Left forelimb (tissue), 1 donor: ENCODE results near the gene PAX7.

ENCODE experiments used
- DNase-seq: peaks from one replicate; pipeline ENCODE4 v3.0.0-alpha.2; 2018; ENCODE audit warnings: low spot score

Gene PAX7

DNA sequence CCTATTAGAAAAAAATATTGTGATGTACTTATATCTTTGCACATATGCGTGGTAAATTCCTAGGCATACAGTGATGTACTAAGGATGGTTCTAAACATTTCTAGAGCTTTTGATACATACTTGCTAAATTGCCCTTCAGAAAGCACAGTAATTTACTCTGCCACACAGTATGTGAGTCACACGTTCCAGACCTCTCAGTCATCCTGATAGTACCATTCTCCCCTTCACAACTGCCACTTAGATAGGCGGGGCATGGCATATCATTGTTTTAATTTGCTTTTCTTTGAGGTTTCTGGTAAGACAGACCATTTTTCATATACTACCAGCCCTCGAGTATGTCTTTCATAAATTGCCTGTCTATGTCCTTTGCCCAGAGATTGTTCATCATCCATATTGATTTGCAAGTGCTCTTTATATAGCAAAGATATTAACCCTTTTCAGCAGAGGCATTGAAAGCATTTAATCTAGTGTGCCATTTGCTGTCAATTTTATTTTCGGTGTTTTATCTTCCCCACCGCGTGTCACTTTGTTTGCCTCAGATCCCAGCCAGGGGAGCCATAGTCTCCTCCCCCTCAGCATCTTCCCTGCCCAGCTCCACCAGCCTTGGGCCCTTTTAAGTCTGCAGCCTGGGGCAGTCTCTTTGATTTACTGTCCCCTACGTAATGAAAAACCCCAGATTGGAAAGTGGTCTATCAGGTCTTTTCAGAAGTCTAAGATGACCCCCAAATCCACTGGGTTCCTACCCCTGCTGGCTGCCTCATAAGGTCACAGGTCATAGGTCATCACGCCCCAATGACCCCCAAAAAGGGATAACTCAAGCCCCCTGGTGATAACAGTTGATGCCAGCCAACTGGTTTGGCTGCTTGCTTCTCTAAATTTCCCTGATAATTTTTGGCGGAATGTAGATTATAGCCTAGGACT is 11.8 kb upstream of the PAX7 start:
- DNase-seq: no peak

DNA sequence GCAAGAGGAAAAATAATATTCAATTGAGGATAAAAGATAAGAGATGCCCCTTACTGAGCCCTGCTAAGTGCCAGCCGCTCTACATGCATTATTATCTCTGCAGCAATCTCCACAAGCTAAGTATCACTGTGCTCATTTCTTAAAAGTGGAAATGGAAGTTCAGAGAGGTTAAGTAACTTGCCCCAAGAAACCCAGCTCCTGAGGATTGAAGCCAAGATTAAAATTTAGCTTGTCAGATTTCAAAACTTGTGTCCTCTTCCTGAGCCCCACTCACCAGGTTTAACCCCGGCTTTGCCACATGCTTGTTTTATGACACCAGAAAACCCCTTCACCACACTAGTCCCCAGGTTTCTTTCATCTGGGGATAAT is 11.2 kb upstream of the PAX7 start:
- no peak for DNase-seq

DNA sequence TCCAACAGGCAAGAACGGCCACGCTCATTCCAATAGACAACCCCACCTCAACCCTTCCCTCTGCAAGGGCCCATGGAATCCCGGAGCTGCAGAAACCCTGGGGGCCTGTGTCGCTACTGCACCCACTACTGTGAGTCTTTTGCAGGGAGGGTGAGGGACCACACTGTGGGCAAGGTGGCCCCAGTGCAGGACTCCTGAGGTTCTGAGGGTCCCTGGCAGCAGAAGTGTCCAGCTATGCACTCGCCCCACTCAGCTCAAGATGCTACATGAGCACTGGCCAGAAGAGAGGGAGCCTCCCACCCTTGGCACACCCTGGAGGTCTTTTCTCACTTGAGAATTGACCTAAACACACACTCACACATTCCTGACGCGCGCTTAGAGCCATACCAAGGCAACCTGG is 2.1 kb upstream of the PAX7 start:
- DNase-seq: no peak

DNA sequence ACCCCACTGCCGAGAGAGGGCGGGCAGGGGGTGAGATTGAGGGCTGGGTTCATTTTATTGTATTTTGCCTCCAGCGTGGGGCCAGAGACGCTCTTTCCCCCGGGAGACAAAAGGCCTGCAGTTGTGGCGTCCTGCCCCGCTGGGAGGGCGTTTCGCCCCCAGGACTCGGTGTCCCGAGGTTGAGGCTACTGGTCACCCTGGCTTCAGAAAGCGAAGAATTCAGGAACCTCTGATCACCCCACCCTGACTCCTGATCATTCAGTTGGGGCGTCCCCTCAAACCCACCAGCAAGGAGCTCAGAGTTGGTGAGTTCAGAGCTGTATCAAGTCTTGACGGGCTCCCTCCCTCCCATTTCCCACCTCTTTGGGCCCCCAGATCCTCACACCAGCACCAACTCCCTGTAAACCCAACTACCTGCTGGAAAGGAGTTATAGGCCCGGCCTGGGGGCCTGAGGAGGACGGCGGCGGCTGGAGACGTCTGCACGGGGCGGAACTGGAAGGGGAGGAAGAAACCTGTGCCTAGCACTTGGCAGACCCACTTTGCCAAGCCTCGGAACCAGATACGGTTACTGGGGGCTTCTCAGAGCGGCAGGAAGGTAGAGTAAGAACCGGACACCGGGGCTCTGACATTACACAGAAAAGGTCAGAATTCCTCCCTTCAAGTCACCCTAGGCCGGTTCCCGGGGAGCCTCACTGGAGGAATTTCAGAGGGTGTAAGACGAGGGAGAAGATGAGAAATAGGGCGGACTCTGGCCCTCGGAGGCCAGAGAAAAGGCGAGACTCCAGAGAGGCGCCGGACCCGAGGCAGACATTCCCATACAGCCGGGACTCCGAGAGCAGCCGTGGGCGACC is 761 bp upstream of the PAX7 start:
- no peak for DNase-seq

DNA sequence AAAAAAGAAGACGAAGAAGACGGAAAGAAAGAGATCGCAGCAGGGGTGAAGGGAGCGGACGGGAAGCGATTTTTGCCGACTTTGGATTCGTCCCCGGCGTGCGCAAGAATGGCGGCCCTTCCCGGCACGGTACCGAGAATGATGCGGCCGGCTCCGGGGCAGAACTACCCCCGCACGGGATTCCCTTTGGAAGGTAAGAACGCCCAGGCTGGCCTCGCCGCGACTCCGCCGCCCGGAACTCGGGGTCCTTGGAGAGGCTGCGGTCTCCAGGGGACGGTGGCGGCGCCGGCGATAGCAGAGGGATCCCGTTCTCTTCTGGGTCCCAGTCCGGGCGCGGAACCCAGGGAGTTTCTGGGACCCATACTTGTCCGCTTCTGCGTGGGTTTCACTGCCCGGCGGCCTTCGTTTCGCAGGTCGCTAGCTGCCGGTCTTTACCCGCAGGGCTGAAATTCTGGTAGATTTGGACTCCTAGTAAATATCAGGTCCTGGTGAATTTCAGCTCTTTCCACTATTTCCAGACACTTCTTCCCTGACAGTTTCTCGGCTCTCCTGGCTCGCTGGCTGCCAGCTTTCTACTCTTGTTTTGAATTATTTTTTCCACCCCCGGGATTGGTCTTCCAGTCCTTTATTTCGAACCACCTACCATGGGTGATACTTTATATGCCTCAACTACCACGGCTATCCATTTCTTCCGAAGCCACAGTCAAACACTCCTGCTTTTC is 1.0 kb downstream of the PAX7 start:
- no peak for DNase-seq

DNA sequence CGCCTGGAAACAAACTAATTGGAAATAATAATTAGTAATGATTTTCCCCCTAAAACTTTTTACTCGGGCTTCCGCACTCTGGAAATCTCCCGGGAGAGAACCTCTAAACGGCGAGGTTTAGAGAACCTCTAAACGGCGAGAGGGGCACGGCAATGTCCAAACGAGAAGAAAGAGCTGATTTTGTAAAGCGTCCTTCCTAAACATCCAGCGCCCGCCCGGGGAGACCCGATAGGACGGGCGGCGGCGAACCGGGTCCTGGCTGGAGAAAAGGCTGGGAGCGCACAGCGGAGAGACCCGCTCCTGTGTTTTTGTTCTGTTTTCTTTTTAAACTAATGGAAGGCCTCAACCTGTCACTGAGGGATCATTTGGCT is 1.6 kb downstream of the PAX7 start:
- no peak for DNase-seq

DNA sequence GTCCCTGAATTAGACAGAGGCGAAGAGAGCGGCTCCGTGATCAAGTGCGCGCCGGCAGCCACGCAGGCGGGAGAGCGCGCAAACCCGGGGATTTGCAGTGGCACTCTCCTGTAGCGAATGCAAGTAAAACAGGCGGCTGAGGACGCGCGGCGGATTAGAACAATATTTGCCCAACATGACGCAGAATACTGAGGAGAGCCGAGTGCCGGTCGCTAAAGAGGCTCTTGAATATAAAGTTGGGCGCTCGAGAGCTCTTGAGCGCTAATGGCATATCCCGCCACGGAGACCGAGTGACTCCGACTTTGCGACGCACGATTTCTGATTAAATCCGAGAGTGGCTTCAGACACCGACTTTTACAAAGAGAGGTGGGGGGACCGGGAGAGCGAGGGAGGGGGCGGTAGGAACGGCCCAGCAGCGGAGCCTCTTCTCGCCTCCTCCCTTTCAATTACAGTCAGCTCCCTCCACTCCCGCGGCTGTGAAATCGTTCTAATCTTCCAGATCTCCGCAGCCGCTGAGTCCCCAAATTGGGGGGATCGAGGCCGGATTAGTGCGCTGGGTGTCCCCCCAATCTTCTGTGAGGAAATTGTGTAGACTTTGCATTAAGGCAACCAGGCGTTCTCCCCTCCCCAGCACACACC is 2.3 kb downstream of the PAX7 start:
- DNase-seq: no peak

DNA sequence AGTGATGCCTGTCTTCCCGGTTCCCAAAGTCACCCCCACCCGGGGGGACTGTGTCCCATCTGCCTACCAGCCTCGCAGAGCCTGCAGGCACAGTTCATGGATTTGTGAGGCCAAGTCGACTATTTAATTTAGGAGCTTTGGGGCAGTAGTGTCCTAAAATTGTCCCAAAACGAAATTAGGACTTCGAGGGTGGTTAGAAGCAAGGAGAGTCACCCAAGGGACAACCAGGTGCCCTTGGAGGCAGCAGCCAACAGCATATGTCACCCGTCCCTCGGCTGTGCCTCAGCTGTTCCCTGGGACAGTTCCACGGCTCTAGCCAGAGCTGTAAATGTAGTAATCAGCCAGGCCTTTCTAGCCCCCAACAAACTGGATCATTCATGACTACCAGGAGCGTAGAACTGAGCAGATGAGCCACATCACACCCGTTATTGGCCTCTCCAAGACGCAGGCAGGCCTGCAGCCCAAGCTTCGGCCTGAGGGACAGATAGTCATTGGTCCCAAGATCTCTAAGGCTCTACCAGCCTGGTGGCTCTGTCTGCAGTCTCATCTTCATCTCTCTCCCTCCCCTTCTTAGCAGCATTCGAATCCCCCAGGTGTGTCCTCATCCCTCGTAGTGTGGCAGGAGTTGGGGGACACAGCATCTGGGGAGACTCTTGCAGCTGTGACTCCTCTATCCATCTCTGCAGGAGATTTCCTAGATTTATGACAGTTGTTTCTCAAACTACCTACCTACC is 2.9 kb downstream of the PAX7 start:
- no peak for DNase-seq

DNA sequence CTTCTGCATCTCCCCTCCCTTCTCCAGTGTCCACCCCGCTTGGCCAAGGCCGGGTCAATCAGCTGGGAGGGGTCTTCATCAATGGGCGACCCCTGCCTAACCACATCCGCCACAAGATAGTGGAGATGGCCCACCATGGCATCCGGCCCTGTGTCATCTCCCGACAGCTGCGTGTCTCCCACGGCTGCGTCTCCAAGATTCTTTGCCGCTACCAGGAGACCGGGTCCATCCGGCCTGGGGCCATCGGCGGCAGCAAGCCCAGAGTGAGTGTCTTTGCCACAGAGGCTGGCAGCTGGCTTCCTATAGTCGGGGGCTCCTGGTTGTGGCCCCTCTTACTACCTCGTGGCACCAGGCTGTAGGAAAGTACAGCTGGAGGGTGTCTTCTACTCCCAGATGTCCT is 3.6 kb downstream of the PAX7 start:
- DNase-seq: no peak

DNA sequence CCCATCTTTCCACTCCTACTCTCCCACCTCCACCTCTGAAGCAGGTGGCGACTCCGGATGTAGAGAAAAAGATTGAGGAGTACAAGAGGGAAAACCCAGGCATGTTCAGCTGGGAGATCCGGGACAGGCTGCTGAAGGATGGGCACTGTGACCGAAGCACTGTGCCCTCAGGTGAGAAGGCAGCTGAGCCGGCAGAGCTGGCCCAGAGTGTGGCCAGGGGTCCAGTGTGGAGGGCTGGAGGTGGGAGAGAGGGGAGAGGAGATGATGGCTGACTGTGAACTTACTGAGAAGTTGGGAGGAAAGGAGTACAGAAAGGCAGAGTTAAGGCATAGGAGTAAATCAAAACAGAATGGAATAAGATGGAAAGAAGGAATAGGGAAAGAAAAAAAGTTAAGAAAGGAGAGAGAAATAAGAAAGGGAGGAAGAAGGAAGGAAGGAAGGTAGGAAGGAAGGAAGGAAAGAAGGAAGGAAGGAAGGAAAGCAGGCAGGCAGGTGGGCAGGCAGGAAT is 4.5 kb downstream of the PAX7 start:
- no peak for DNase-seq

DNA sequence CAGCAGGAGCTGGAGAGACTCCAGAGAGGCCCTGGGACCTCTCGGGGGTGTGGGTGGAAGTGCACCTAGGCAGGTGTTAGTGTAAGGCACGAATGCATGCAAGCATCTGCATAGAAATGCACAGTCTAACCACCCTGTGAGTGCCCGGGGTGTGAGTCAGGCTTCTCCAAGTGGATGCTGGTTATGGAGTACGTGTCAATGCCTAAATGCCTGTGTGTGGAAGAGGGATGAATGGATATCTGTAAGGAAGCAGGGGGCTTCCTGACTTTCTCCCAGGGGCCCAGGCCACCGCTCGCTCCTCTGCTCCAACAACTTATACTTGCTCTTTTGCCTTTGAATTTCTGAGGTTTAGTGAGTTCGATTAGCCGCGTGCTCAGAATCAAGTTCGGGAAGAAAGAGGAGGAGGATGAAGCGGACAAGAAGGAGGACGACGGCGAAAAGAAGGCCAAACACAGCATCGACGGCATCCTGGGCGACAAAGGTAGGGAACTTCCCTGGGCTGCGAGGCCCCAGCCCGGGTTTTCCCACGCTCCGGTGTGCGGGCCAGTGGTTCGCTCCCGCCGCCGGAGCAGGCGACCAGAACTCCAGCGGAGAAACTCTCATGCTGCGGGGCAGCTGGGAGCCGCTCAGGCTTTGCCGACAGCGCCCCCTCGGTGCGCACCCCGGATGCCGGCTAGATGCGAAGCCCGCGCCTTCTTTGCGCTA is 5.4 kb downstream of the PAX7 start:
- DNase-seq: no peak

DNA sequence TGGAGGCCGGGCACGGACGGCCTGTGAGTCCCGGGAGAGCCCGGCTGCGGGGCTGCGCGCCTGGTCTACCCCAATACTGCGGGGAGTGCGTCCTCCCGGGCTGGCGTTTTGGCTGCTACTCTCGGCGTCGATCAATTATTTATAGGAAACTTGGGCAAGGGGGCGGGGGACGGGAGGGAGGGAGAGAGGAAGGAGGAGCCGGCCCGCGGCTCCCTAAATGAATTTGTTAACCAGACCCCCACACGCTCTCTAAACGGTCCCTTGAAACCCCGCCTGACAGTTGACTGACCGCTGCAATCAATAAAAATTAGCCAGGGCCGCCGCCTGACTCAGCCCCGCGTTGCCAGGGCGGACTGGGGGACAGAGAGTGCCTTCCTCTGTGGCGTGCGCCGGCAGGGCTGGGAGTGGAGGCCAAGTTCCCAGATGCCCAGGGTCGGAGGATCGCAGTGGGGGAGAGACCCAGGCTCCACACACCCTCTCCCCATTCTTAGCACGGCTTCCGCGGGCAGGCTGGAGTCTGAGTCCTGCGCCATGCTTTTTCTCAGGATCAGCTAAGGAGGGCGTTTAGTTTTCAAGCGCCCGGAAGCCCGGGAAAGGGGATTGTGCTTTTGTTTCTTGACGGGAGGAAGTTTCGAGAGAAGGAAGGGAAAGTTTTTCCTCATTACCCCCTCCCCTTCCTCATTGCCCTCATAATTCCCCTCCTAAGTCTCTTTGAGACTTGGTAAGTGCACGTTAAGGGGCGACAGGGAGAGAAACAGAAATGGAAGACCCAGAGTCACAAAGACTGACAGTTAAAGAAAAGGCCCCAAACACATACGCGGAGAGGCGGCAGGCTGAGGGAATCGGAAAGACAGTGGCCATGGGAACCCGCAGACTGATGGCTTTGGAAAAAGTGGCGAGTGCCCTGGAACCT is 6.2 kb downstream of the PAX7 start:
- no peak for DNase-seq

DNA sequence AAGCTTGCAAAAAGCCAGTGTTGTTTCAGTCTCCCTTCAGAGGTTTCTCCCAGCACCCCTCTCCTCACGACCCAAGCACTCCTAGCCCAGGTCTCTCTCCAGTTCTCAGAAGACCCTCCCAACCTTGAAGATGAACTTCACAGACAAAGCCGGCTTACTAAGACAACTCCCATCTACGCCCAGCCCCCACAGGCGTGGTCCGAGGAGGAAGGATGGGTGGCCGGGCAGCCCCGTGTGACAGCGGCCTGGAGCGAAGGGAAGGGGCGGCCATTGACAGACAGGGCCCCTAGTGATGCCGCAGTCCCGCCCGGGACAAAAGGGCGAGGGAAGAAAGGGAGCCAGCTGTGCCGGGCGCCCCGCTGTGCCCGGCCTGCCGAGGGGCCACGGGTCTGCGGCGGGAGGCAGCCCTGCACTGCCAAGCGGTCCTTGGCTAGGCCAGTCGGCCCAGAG is 6.9 kb downstream of the PAX7 start:
- DNase-seq: no peak

DNA sequence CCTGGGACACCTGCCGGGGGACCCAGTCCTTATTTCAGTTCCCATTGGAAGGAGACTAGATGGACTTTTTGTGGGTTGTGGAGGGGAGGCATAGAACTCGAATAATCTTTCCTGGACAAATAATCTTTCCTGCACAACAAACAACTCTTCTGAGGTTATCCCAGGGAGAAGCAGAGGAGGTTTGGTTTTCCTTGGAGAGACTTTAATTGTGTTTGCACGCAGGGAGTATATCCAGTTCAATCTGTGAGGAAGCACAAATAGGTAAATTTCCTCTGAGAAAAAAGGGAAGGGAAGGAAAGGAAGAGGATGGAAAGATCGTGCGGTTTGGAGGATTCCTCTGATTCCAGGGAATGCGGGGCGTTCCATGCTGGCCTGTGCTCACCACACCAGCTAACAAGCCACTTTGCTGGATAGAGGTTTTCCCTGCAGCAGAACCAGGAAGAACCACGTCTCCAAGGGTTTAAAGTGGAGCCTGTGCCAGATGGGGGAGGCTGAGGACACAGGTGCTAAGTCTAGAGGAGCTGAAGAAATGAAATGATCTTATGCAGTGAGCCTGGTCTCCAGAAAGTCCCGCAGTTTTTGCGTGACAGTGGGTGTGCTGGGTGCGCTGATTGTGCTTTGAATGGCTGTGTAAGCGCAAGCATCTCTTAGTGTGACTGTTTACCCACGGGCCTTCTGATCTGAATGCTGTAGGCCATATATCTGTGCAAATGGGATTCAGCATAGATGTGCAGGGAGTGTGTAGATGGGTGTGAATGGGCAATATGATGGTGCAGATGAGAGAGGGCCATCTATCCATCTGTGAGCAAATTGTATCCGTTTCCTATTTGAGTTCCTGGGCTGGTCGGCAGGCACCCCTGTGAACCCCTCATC is 7.6 kb downstream of the PAX7 start:
- DNase-seq: no peak

DNA sequence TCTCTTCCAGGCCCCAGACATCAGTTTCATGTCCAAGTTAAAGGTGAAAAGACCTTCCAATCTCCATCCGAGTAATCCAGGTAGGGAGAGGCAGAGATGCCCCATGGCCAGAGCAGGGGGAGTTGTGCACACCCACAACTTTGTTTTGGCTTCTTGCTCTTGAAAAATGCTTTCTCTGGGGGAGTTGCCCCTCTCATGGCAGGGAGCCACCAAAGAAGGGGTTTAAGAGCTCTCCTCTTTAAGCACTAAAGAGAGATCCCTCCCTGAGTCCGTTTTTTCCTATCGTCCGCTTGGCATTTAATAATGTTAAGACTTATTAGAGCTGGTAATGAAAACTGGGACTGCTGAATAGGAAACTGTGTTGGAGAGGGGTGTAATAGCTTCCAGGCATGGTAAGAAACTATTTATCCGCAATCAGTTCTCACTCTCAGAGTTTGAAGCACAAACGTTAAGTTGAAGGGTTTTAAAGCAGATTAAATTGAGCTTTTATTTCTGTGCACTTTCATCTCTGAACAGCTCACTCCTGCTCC is 8.3 kb downstream of the PAX7 start:
- DNase-seq: no peak

DNA sequence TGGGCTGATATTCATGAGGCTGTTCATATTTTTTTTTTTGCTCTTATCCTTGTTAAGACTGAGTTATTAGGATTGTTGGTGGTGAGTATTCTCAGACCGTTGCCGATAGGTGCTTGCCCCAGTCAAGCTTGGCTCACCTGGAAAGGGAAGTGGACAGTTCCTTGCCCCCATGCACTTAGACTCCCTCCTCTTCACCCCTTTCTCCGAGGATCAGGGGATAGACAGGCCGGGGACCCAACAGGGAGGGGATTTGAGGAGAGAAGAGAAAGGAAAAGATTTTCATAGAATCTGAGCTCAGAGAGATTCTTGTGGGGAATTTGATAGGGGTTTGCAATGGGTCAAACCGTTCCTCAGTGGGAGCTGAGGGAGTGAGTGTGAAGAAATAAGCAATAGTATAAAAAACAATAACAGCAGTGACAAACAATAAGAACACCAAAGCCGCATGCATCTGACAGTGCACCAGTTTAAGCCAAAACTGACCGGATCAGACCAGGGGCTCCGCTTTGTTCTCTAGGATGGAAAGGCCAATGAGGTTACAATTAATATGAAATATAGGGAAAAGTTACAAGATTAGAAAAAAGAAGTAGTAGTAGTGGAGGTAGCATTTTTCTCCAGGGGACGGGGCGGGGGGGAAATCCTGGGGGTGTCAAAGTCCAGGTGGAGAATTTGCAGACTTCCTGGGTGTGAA is 8.9 kb downstream of the PAX7 start:
- no peak for DNase-seq

DNA sequence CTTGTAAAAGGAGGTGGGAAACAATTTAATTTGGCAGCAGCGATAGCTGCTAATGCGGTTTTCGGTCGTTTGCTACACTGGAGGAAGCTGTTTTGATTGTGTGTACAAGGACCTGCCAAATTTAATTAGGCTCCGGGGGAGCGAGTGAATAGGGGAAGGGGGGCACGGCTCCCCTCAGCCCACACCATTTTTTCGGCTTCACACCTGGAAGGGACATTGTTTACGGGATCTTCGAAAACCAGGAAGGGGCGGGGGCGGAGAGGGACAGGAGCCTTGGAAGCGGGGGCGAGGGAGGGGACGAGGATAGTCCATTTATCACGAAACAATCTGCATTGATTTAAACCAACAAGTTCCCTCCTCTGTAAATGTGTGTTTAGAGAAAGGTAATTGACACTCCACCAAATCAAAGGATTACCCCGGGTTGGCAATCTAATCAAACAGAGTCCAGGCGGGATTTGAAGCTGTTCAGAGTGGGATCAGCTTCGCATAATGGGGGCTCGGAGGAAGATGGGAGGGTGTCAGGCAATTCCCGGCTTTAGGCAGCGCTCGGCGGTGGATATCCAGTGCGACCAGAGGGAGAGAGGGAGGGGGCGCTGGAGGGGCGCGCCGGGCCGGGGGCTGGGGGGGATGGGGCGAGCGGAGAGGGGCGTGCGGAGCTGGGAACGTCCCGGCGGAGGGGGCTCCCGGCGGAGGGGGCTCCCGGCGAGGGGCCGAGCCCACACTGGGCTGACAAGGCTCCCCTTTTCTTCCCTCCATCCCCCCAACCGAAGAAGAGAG is 9.8 kb downstream of the PAX7 start:
- no peak for DNase-seq
